GM19372 (cell line): Measurements from ENCODE around the gene TLX2.

Source experiments
- ATAC-seq: cut with Tn5 transposase; IDR thresholded peaks from one replicate; pipeline ENCODE4 v1.9.1; 2021; ENCODE audit warnings: mild to moderate bottlenecking, low read depth, moderate library complexity; ENCODE audit not compliant: unreplicated experiment

Gene TLX2

DNA sequence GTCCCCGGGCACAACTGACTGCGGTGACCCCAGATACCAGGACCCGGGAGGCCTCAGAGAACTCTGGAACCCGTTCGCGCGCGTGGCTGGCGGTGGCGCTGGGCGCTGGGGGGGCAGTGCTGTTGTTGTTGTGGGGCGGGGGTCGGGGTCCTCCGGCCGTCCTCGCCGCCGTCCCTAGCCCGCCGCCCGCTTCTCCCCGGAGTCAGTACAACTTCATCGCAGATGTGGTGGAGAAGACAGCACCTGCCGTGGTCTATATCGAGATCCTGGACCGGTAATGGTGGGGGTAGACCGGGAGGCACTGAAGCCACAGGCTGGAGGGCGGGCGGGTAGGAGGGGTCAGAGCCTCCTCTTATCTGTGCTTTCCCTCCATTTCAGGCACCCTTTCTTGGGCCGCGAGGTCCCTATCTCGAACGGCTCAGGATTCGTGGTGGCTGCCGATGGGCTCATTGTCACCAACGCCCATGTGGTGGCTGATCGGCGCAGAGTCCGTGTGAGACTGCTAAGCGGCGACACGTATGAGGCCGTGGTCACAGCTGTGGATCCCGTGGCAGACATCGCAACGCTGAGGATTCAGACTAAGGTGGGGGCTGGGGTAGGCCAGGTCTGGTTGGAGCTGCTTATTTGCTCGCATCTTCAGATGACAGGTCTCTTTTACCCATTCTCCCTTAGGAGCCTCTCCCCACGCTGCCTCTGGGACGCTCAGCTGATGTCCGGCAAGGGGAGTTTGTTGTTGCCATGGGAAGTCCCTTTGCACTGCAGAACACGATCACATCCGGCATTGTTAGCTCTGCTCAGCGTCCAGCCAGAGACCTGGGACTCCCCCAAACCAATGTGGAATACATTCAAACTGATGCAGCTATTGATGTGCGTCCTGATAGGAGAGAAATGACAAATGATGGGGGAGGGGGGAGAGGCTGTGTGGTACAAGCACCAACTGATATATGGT lies 16.3 kb downstream of the TLX2 start:
- ATAC-seq: peak; percentile 28

DNA sequence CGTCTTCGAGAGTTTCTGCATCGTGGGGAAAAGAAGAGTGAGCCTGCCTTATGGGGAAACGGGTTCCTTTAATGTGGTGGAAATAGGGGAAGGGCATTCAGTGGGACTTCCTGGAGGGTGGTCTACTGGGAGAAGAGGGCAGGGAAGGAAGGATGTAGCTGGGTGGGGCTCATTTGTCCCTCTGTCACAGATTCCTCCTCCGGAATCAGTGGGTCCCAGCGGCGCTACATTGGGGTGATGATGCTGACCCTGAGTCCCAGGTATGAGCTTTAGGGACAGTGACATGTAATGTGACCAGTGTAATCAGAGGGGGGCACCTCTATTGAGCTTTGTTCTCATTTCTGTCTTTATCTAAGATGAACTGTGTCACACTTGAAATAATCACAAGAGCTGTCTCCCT lies 17.4 kb downstream of the TLX2 start:
- no peak for ATAC-seq

DNA sequence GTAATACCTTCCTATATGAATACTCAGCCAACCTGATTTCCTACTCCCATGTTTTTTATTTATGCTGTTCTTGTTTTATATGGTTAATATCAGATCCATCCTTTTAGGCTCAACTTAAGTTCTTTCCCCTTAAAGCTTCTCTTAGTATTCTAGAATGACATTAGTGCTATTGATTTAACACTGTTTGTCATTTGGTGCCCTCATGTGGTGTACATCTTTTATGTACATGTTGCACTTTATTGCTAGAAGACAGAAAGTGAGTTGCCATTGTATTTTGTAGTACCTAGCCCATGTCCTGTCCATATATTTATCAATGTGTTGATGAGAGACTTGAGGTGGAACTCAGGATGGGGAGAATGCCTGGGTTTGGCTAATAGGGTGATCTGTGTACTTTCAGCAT lies 18.0 kb downstream of the TLX2 start:
- no peak for ATAC-seq

DNA sequence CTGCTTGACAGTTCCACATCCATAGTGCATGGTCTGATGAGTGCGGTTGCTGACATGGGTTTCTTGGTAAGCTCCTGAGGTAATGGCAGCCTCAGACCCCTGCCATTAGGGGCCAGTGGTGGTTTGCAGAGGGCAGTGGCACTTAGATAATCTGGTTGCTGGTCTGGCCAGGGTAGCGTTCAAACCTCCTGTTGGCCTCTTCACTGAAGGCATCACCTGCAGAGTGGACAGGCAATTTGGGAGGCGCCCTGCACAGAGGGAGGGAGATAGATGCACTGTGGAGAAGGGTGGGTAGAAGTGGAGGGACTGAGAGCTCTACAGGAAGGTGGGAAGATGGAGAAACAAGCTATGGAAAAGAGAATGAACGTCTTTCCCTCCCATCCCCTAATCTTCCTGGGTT lies 19.2 kb downstream of the TLX2 start:
- ATAC-seq: no peak

DNA sequence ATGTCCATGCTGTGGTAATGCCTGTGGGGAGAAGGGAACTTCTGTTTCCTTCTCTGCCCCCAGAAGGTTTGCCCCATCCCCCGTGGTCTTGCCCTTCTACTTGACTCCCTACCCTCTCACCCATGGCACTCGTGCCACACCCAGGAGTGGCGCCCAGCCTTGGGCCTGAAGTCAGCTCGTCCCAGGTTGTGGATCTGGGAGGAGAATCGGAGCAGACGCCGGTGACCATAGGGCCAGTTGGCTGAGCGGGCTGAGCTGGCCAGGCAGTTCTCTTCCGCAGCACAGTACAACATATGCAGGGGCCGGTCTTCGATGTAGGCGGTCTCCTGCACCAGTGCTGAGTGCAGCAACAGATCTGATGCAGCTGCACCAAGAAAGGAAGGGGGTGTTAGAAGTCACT lies 20.2 kb downstream of the TLX2 start:
- ATAC-seq: no peak

DNA sequence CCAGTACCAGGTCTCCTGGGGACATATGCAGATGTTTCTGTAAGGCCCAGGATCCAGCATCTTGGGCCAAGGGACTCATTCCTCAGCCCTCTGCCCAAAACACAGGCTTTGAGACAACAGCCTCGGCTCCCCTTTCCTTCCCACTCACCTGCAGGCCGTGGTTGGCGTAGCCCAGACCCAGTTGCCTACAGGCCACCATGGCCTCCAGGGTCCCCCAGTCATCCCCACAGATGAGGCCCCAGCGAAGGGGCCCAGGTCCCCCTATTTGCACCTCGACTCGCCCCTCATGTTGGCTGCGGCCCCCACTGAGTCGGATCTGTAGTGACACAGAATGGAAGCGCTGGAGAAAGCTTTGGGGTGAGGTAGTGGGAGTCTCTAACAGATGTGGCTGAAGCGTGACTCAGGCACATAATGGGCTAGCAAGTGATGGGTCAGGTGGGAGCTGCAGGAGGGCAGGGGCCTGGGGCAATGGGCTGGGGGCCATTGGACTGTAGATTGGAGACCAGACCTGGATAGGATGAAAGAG lies 21.3 kb downstream of the TLX2 start:
- no peak for ATAC-seq

DNA sequence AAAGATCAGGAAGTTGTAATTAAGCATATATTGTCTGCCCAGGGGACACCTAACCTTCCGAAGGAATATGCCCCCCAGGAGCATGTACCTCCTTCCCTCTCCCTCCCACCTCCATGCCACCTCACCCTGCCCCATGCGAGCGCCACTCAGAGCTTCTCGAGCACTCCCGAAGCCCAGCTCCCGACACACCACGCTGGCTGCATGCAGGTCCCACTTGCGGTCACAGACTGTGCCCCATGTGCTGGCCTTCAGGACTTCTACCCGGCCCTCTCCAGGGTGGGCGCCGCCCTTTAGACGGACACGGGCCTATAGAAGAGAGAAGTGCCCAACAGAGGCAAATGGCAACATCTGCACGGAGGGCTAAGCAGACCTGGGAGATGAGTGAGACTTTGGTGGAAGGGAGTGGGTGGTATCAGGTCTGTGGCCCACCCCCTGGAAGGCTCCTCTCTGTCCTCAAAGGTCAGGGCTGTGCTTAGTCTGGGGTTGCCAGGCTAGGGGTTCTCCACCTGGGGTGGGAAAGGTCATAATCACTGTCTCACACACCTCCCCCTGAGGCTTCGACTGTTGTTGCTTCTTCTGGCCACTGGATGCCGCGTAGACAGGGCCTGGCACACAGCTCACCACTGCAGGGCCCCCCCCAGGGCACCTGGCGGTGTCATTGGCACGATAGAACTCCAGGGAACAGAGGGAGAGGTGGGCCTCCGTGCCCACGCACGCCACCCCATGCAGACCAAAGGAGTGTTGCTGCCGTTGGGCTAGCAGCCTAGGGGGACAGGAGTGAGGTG lies 22.1 kb downstream of the TLX2 start:
- no peak for ATAC-seq

DNA sequence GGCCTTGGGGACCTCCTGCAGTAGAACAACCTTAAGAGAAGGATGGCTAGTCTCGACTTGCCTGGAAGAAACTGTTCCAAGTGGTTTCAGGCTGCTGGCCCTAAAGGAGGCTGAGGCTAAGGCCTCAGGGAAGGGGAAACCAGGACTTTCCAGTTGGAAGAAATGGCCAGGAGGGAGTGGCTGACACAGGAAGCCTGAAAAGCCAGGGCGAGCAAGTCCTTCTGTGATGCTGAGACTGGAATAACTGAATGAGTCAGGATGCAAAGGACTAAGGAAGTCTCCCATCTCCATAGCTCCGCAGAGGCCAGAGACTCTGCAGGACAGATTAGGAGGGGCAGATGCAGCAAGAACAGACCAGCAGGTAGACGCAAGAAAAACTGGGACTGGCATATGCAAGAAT lies 22.9 kb downstream of the TLX2 start:
- no peak for ATAC-seq

DNA sequence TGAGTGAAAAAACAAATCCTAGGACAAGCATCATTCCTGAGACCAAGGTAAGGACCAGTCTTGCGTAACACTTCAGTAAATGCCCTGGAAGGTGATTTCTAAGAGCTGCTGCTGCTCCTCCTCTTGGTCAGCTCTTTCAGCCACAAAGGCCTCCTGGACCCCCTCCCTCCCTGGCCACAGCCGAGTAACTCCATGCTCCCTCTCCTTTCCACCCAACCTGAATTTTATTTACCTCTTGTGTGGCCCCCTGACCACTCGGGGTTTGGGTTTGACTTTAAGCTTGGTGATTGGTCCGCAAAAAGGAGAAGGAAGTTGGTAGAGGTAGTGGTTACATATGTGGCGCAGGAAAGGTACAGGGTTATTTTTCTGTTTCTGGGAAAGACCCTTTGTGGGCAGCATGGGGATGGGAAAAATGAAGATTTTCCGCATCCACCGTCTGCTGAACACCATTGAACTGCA lies 24.7 kb downstream of the TLX2 start:
- ATAC-seq: no peak

DNA sequence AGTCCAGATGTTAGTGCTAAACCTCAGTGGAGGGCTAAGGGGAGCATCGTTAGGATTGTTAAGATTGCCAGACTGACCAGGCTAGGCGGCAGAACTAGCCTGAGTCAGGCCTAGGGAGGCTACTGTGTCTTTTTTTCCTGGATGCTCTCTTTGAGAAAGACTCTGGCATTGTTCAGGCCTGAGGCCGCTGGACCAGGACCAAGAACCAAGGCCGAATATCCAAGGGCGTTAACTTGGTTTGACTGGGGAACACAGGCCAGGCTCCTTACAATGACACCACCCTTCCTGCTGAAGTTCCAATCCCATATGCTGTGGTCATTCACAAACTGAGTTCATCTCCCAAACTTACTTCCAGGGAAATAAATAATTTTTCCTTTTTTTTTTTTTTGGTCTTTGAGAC lies 26.0 kb downstream of the TLX2 start:
- no peak for ATAC-seq

DNA sequence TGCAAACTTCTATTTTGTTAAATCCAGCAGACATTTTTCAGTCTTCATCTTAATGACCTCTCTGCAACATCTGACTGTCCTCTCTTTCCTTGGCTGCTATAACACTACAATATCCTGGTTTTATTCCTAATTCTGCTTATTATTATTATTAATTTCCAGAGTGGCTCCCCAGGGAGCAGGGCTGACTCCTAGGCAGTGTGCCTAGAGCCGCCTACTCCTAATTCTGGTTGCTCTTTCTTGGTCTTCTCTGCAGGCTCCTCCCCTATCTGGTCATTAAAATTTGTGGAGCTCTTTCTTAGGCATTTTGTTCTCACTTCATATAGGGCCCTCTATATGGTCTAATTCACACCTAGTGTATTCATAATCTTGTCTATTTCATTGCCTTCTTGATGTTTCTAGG lies 28.7 kb downstream of the TLX2 start:
- ATAC-seq: no peak

DNA sequence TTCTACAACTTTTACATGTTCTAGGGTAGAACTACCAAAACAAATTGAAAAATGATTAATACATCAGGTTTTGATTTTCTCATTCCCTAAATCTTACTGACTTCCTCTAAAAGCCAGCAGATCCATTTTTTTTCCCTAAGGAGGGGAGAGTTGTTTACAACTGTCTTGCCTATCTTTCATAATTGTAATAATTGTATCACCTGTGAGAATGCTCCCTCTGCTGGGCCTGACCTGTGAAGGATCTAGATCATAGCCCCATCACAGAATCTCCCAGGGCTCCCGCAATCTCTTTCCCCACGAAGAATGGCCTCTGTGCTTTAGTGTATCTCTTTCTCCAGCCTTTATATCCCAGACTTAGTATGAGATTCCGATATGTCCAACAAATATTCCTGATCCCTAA lies 30.4 kb downstream of the TLX2 start:
- ATAC-seq: no peak

DNA sequence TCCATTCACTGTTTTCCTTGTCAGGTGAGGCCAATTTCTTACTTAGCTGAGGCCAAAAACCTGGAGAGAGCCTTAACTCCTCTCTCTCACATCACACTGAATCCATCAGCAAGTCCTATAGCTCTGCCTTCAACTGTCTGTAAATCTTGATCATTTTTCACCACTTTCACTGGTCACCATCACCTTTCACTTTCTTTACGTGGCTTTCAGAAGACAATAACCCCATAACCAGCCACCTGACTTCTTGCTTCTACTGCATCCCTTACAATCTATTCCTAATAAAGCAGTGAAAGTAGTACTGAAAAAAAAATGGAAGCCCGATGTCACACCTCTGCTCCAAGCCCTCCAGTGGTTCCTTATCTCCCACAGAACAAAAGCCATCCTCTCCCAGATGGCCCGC lies 31.8 kb downstream of the TLX2 start:
- ATAC-seq: no peak

DNA sequence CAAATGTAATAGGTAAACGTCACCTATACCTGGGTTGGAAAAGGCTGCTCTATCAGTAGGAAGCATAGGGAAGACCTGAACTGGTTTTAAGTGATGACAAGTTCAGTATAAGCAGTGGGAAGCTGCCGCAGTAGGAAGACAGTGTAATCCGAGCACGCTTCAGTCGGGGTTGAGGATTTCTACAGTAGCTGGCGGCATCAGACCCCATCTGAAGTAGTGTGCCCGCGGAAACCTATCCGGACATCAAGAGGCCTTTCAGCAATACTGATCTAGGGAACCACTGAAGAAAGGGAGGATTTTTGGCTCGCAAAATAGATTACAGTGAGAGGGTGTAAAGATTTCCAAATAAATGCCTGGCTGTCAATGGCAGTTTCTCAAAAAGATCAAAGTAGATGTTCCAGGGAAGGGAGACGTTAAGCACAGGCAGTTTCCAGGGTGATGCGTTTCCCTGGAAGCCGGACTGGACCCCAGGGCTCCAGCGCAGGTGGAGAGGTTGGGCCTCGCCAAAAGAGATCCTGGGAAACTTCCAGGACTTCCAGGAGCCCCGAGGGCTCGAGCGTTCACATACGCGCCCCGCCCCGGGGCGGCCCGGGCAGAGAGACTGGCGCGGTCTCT lies 34.1 kb downstream of the TLX2 start:
- no peak for ATAC-seq

DNA sequence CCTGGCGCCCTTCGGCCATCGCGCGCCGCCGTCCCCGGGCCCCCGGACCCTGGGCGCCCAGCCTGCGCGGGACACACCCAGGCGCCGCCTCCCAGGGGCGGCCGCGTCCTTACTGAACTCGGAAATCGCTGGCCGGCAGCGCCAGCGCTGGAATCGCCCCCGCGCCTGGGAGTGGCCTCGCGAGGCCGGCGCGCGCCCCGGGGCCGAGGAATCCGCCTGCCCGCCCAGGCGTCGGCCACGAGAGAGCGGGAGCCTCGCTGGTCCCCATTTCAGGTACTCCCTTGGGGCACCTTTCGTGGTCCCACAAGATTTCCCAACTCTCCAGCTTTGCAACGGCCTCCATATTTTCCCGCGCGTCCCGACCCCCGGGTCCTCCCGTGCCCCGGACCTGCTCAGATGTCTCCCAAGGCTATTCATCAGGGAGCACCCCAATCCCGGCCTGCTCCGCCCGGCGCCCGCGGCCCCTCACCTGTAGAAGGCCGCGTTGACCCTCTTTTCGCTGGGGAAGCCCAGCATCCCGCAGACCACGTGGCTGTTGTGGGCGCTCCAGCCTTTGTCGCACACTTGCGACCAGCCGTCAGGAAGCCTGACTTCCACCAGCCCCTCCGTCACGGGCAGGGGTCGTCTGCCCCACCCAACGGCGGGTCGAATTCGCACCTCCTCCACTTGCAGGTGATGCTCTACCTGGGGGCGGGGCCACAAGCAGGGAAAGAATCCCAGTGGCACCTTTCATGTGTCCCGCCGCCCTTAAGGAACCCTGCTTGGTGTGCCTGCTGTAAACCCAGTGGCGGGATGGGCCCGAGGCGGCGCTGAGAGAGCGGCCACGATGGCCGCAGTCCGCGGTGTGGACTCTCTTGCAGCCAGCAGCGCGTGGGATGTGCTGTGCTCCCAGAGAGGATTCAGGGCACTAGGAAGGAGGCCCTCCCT lies 34.9 kb downstream of the TLX2 start:
- peak; percentile 57 for ATAC-seq

DNA sequence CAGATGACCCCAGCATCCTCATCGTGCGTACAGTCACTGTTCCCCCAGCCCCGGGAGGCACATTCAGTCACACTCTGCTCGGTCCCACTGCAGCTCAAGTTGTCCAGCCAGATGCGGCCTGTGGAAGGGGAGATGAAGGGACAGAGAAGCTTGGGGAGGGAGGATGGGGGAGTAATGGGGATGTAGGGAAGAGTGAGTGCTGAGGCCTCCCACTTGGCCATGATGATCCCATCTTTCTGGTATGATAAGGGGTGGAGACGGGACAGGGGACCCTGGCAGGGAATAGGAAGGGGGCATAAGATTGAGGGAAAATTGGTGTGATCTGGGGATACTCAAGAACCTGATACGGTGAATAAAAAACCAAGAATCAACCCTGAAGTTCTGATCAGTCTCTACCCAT lies 36.0 kb downstream of the TLX2 start:
- no peak for ATAC-seq

DNA sequence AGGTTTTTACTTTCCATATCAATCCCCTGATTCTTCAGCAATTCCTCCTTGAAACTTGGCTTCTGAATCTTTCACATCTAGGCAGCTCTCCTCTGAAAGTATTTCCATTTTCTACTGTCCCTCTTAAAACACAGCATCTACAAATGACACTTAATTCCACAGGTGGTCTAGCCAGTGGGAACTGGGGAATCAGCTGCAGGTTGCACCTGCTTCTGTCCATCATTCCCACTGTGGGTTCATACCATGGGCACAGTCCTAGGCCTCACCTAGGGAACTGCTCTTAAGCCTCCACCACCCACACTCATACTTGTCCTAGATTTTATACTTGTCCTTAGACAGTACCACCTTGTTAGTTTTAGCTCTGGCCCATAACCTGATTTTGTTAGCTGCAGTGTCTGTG lies 37.3 kb downstream of the TLX2 start:
- no peak for ATAC-seq

DNA sequence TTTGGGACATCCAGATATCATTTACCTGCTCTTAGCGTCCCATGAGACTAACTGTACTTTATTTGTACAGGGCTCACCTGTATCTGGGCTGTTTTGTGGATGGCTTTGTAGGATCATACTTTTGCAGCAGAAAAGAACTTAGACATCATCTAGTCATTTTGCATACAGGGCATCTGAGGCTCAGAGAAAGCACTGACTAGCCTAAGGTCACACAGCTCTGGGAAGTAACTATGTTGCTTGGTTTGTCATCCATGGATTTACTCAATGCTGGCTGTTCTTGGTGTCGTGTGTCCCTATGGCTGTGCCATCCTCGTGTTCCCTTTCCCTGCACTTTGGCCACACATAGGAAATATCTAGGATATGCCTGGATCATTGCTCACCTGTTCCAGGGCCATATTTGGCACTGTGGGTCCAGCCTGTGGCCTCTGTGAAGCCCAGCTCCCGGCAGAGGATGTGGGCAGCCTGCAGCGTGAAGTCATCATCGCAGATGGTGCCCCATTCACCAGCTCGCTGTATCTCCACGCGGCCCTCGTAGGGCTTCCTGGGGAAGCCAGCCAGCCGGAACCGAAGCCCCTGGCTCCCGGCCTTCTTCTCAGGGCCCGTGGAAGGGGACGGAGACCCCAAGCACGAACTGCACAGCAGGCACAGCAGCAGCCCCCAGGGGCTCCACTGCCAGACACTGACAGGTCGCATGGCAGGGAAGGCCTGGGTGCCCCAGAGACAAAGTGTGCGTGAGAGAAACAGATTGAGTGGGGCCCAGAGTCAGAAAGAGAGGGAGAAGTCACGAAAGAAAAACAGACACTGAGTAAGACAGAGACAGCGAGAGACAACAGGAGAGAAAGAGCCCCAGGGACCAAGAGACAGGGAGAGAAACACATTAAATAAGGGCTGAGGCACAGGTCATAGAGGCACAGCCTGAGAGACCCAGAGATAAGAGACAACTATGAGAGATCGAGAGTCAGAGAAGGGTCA lies 38.0 kb downstream of the TLX2 start:
- ATAC-seq: no peak
